Left cardiac atrium (tissue), 4 donors: Measurements from ENCODE around the gene ARHGAP22. TPM values are rescaled to one million over a fixed set of nuclear protein-coding genes. Genes with fewer than 3 reads are reported as not detected.

Experiments used
- ATAC-seq, 2 donors: fragments of 200-7000 bp; cut with Tn5 transposase; one replicate each; pipeline ENCODE4 v1.9.1; 2020; ENCODE audit warnings: mild to moderate bottlenecking in 2 of 2, moderate library complexity in 2 of 2
- DNase-seq: peaks from one replicate; pipeline ENCODE4 v3.0.0-alpha.2; 2020
- intact Hi-C, 2 donors: fragments of 100-400 bp; cut with DNase I; formaldehyde crosslinking; loops; one replicate each; pipeline versions ENCODE4 v1.14.1 to v1.15.1; 2022 to 2023
- total RNA-seq, 2 donors: library from RNA; stranded (reverse); fragmentation: NEBNext Ultra II Directional; extraction: Animal tissue kit (Norgen Biotek cat#: 25700); gene quantifications; one replicate each; pipeline ENCODE4 v1.2.1, GENCODE V29; 2021
- donor health status: DM: no; HTN: yes; CAD: no.
- donor health status: DM: no; HTN: yes; CAD: no; lungs with severe emphysema.
- donor health status: DM: yes; HTN: yes; CAD: no.
- donor health status: Dilated cardiomyopathy.

ARHGAP22 gene
- total RNA-seq, 2 donors from 2014 or later = 4.7 to 6.0 TPM

GRCh38 chr10:48455055-48455391 is 149.8 kb downstream of the ARHGAP22 start:
- intact Hi-C loops = no loop called here
- DNase-seq (no peak), ATAC-seq (no peak)

DNA sequence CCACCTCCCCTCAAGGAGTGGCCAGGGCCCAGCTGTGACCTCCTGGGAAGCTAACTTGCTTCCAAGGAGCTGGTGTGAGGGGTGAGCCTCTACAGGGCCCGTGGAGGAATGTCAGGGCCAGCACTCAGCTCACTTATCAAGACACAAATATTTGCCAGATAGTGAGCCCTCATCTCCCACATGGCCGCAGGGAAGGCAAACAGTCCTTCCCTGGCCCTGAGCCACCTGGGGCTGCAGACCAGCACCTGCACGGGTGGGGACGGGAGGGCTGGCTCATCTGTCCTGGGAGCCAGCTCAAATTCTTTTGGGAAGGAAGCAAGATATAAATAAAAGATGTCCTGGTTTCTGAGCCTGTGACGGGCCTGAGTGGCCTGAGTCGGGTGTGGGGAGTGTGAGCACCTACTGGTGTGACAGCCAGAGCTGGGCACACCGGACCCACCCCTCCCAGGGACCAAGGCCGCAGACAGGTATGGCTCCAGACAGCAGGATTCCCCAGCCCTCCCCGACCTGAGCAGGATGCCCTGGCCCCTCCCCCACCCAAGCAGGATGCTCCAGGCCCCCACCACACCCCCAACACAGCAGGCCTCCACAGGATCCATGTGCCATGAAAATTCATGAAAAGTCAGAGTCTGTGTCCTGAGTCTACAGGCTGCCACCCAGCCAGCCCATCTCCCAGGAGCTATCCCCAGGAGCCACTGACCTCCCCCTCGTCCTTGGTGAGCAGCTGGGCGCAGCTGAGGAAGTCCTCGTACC is 150.4 kb downstream of the ARHGAP22 start:
- intact Hi-C loops = no loop called here
- ATAC-seq (no peak), DNase-seq (no peak)

DNA sequence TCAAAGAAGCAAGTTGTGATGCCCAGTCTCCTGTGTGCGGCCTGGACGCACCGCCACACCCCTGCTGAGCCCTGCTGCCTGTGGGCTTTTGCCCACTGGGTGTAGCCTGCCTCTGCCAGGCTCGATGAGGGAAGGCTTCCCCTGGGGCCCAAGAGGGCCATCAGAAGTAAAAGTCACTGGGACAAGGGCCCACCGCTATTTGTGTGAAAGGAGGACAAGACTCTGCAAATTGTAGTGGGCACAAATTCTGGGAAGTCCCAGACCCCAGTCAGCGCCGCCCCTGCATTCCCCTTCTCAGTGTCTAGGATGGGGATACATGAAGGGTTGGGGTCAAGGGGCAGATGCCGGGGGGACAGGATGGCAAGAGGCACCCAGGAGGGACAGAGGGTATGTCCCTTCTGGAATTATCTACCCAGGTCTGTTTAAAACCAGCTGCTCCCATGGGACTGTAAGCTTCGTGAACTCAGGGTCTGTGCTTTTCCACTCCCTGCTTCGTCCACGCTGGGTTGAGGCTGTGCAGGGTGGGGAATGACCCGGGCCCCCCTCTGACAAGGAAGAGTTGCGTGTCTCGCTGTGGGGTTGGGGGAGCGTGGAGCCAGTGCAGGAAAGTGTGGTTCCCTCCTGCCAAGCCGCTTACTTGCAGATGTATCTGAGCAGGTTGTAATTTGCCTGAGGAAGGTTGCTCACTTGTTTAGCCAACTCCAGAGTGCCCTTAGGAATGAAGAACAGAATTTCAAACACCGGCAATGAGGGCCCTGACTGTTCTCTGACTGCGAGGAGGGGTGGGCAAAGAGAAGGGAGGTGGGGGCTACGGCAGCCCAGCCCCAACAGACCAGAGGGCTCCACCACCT is 151.2 kb downstream of the ARHGAP22 start:
- DNase-seq (no peak), ATAC-seq (no peak)
- intact Hi-C loops = no loop called here

- no peak for DNase-seq
- intact Hi-C loops = no loop called here
Measured at GRCh38 chr10:48452879-48453412, 151.9 kb downstream of the ARHGAP22 start.

DNA sequence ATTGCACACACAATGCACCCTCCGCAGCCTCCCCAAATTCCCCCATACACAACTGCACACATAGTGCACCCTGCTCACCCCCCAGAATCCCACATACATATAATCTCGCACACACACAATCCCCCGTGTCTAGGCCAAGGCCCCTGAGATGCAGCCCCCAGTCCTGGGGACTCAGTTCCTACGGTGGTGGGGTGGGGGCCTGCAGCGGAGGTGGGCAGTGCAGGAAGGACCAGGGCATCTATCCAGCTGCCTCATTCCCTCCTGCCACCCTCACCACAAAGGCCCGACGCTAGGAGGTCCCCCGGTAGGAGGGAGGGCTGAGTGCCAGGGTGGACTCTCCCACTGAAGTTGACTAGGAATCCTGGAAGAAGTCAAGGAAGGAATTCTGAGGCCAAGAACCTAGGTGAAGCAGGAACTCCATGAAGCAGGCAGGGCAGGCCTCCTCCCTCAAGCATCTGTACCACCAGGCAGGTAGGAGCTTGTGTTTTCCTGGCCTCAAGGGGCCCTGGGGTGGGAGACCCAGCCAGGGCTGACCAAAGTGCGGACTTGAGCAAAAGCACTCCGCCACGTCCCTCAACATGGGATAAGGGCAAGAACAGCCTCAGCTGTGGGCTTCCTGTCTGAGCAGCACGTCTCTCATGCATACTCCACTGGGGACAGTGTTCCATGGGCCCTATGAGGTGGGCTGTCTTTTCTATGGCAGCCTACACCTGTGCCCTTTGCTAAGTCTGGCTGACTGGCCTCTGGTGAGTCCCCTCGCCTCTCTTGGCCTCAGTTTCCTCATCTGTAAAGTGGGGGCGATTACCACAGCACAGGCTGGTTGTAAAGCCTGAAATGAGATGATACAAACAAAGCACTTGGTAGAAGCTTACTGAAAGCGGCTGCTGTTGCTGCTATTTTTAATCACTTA is 152.6 kb downstream of the ARHGAP22 start:
- DNase-seq = peak; percentile 5
- ATAC-seq = no peak
- intact Hi-C loops = no loop called here

More at GRCh38 chr10:48452879-48453412, 151.9 kb downstream of the ARHGAP22 start:
- no peak for ATAC-seq

- ATAC-seq (no peak), DNase-seq (no peak)
- intact Hi-C loops = no loop called here
Measured at GRCh38 chr10:48450741-48451466, 154.0 kb downstream of the ARHGAP22 start.

DNA sequence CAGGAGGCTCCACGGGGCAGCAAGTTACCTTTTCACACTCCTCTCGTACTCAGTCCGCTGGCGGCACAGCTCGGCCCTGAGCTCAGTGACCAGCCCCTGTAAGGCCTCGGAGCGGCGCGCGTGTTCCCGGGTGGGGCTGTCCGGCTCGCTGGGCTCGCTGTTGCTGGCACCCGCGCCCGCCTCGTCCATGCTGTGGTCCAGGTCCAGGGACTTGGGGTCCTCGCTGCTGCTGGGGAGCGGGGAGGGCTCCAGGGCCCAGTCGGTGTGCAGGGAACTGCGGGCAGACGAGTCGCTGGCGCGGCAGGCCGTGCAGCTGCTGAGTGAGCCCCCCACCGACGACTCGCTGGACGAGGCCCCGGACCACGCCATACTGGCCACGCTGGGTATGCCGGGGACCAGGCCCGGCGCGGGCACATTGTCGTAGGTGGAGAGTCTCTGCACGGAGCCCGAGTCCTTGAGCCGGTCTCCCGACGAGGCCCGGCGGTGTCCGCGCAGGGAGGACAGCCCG is 154.6 kb downstream of the ARHGAP22 start:
- intact Hi-C loops = no loop called here
- ATAC-seq (no peak), DNase-seq (no peak)

DNA sequence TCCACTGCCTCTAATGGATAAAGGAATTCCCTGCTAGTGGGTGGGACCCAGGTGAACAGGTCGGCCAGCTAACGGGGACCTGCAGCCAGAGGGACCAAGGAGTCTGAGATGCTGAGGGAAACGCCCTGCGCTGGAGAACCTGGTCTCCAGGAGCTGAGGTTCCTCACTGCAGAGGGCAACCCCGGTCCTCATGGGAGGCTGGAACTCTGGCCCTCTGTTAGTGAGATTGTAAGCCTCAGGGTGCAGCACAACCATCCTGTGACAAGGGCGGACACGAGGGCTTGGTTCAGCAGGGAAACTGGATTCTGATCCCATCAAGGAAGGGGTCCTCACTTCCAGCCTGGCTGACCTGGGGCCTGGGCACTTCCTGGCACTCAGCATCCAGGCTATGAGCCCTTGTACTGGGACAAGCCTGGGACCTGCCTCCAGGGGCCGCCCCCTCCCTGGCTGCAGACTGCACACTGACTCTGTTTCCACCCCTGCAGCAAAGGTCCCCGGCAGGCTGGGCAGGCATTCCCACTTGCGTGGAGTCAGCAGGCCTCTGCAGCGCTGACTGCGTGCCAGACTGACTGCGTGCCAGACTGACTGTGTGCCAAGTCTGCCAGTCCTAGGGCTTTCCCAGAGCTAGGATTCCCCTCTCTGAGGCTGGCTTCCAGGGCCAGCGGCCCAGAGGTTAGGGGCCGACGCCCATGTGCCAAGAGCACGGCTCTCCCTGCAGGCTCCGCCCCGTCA is 155.2 kb downstream of the ARHGAP22 start:
- intact Hi-C loops = no loop called here
- ATAC-seq = peak; percentile 25 to 71
- no peak for DNase-seq

DNA sequence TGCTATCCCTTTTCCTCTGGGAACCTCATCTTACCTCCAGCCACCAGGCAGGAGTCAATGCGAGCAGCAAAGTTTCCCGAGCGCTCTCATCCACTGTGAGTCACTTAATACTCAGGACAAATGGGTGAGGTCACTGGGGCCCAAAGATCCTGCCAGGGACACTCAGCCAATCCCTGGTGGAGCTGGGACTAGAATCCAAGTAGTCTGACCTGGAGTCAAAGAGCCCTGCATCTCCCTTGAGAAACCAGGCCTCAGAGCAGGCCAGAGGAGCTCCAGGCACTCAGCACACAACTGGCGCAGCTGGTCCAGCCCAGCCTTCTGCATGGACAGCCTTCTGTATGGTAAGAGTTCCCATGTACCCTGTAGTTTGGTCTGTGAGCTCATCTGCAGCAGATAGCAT is 156.1 kb downstream of the ARHGAP22 start:
- ATAC-seq (peak in 1 of 2 donors; percentile 48), DNase-seq (no peak)
- intact Hi-C loops = no loop called here

DNA sequence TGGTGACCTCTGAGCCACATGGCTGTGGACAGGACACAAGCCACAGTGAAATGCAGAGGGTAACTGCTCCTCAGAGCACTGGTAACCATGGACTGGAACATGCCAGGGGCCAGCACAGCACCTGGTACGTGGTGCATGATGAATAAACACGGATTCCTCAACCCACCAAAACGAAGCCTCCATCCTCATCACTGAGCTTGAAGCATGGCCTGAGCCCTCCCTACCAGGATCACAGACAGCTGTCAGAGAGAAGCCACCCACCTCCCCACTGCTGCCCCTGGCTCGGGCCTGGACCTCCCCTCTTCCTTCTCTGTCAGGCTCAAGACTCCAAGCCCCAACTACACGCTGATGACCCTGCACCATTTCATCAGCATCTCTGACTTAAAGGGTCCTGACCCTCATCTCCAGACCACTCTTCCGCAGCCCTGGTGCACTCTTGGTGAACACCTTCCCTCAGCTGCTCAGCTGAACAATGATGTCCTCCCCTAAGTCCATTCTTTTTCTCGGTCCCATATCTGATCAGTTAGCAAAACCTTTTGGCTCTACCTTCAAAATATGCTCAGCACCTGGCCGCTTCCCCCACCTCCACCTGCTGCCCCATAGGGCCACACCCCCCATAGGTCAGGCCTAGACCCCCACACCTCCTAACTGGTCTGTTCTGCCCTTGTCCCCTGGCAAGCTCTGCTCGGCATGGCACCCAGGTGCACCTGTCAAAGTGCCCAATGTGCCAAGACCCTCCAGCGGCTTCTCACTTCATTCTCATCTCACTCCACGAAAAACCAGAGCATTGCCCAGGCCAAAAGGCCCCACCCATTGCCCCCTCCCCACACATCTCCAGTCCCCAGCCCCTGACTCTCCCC is 157.3 kb downstream of the ARHGAP22 start:
- no peak for ATAC-seq
- intact Hi-C loops = no loop called here

GRCh38 chr10:48446785-48447184 is 158.1 kb downstream of the ARHGAP22 start:
- ATAC-seq = no peak
- intact Hi-C loops = no loop called here
- no peak for DNase-seq

More for the DNA sequence above, 157.3 kb downstream of the ARHGAP22 start:
- DNase-seq = no peak

GRCh38 chr10:48445932-48446331 is 158.9 kb downstream of the ARHGAP22 start:
- intact Hi-C loops = no loop called here
- DNase-seq = no peak

DNA sequence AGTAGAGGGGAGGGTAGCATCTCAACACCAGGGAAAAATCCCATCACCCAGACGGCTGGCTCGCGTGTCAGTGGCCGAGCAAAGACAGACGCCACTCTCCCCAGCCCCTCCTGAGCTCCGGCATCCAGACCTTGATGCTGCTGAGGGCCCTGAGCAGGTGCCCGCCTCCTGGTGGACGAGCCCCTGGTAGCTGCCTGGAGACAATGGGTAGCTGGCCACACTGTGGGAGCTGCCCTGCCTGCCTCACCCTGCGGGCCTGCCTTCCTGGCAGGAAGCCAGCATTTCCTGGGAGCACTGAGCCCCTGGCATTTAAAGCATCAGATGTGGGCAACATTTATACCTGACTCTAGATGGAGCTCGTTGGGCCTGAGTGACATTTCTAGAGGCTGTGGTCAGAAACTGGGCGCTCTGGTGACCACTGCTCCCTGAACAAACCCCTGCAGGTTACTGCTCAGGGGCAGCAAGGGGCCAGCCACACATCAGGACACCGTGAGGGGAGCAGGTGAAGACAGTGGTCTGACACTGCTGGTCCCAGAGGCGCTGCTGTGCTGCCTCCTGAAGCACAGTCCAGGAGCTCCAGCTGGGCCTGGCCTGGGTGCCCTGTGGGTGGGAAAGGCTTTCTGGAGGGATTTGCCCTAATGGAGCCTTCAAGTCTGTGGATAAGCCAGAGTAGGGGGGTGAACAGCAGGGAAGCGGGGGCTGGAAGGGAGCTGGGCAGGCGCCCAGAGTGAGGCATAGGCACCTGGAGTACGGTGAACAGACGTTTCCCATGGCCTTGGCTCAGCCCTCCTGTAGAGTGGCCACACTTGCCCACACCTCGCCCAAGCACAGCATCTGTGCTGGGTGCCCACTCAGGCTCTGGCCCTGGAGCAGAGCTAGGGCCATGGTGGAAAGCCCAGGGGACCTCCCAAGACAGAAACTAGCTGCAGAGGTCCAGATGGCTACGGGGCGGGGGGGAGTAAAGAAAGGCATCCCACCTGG is 159.7 kb downstream of the ARHGAP22 start:
- intact Hi-C loops = no loop called here
- ATAC-seq (no peak), DNase-seq (no peak)

More at GRCh38 chr10:48445932-48446331, 158.9 kb downstream of the ARHGAP22 start:
- ATAC-seq = no peak

GRCh38 chr10:48444266-48444665 is 160.6 kb downstream of the ARHGAP22 start:
- intact Hi-C loops = no loop called here
- ATAC-seq (no peak), DNase-seq (no peak)

GRCh38 chr10:48442809-48443177 is 162.1 kb downstream of the ARHGAP22 start:
- intact Hi-C loops = no loop called here
- DNase-seq = no peak

More at GRCh38 chr10:48442809-48443177, 162.1 kb downstream of the ARHGAP22 start:
- no peak for ATAC-seq
